Activated CD4-positive, alpha-beta T cell treated with anti-CD3 and anti-CD28 coated beads, Interleukin-2, amount 10 ng/mL, durations not matched to agents 24 days and 14 days (primary cell): ENCODE measurements around the gene TWF2. TPM values are rescaled to one million over a fixed set of nuclear protein-coding genes. Genes with fewer than 3 reads are reported as not detected.
A peak's percentile ranks its signal among the peaks of the same experiment; 100 is the strongest.
"Not testable (repeated sequence)": the region's sequence is repeated elsewhere in the genome, so short reads cannot be mapped to it uniquely, and the experiment has no call there.

ENCODE experiments used
- DNase-seq: peaks from one replicate; pipeline ENCODE4 v3.0.0; 2022
- H3K27ac Mint-ChIP-seq: one replicate; pipeline ENCODE4 v1.8.0; 2022; ENCODE audit warnings: mild to moderate bottlenecking, mixed read lengths
- H3K27me3 Mint-ChIP-seq: one replicate; pipeline ENCODE4 v1.8.0; 2022; ENCODE audit warnings: mixed read lengths
- H3K36me3 Mint-ChIP-seq: one replicate; pipeline ENCODE4 v1.8.0; 2022; ENCODE audit warnings: low read depth, mild to moderate bottlenecking, mixed read lengths
- H3K4me1 Mint-ChIP-seq: one replicate; pipeline ENCODE4 v1.8.0; 2021; ENCODE audit warnings: mixed read lengths
- H3K4me3 Mint-ChIP-seq: one replicate; pipeline ENCODE4 v1.8.0; 2022; ENCODE audit warnings: mild to moderate bottlenecking, moderate library complexity, mixed read lengths
- H3K9me3 Mint-ChIP-seq: one replicate; pipeline ENCODE4 v1.8.0; 2021; ENCODE audit warnings: mixed read lengths
- intact Hi-C: fragments of 100-400 bp; cut with micrococcal nuclease; formaldehyde crosslinking; loops from one replicate; pipeline ENCODE4 v1.15.1; 2023
- total RNA-seq: library from RNA; stranded (reverse); gene quantifications from 2 replicates; pipeline ENCODE4 v1.2.3, GENCODE V29; 2022

The TWF2 gene
- total RNA-seq, 1 donor from 2014 or later = 80.3 TPM

DNA sequence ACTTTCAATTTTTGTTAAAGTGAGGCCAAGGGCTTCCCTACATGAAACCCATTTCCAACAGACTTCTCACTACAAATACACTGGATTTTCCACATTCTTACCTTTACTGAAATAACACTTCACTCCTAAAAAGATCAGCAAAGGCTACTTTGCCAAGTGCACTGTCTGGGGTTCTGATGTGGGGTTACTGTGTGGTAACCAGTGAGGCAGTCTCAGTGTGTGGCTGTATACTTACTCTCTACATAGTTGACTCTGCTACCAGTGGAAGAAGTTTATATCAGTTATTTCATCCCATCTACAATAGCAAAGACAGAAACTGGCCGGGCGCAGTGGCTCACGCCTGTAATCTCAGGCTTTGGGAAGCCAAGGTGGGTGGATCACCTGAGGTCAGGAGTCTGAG lies 33.9 kb upstream of the TWF2 start:
- intact Hi-C loops = loop anchor here (10.0 kb wide), 3 partner anchors 62 to 412 kb away; partner anchors contain the start of genes ACY1, GNL3 and PBRM1
- H3K4me3 Mint-ChIP-seq = peak overlapping the region; percentile 96
- peaks cover 82% of the 10 kb centered on the region for H3K36me3 Mint-ChIP-seq
- H3K9me3 Mint-ChIP-seq = no peaks in the 10 kb centered on the region
- H3K27me3 Mint-ChIP-seq = no peaks in the 10 kb centered on the region
- peak overlapping the region; percentile 77 for H3K27ac Mint-ChIP-seq
- no peak for DNase-seq
- H3K4me1 Mint-ChIP-seq = peaks cover 76% of the 10 kb centered on the region

- Mint-ChIP-seq H3K36me3 (peaks cover 83% of the 10 kb centered on the region), H3K4me1 (peaks cover 78% of the 10 kb centered on the region), H3K27ac (peak overlapping the region; percentile 80), H3K4me3 (peak overlapping the region; percentile 71)
- H3K27me3 Mint-ChIP-seq, H3K9me3 Mint-ChIP-seq, DNase-seq: not testable (repeated sequence)
- intact Hi-C loops = loop anchor here (10.0 kb wide), 3 partner anchors 63 to 413 kb away; partner anchors contain the start of genes ACY1, GNL3 and PBRM1
Measured at GRCh38 chr3:52272172-52272571, 33.2 kb upstream of the TWF2 start.

- DNase-seq = no peak
- H3K27me3 Mint-ChIP-seq = no peaks in the 10 kb centered on the region
- peak overlapping the region; percentile 71 for H3K4me3 Mint-ChIP-seq
- H3K27ac Mint-ChIP-seq = peak overlapping the region; percentile 80
- H3K9me3 Mint-ChIP-seq = no peaks in the 10 kb centered on the region
- peaks cover 81% of the 10 kb centered on the region for H3K36me3 Mint-ChIP-seq
- H3K4me1 Mint-ChIP-seq = peaks cover 74% of the 10 kb centered on the region
- intact Hi-C loops = loop anchor here (10.0 kb wide), 3 partner anchors 64 to 414 kb away; partner anchors contain the start of genes ACY1, GNL3 and PBRM1
Measured at GRCh38 chr3:52270252-52270754, 31.3 kb upstream of the TWF2 start.

DNA sequence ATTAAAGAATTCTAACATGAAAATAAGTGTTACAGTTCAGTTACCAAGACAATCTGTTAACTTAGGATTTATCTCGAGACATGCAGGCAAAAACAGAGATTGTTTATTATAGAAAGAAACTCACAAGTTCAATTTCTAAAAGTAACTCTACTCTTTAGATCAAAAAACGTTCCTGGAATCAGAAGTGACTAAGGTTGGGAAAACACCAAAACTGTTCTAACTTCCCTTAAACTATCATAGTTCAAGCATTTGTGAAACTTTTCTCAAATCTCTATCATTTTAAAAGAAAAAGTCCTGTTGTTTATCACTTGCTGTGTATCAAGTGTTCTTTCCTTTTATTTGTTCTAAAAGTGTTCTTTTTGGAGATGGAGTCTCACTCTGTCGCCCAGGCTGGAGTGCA lies 30.8 kb upstream of the TWF2 start:
- H3K4me3 Mint-ChIP-seq = peak overlapping the region; percentile 71
- no peaks in the 10 kb centered on the region for H3K9me3 Mint-ChIP-seq
- peaks cover 84% of the 10 kb centered on the region for H3K36me3 Mint-ChIP-seq

DNA sequence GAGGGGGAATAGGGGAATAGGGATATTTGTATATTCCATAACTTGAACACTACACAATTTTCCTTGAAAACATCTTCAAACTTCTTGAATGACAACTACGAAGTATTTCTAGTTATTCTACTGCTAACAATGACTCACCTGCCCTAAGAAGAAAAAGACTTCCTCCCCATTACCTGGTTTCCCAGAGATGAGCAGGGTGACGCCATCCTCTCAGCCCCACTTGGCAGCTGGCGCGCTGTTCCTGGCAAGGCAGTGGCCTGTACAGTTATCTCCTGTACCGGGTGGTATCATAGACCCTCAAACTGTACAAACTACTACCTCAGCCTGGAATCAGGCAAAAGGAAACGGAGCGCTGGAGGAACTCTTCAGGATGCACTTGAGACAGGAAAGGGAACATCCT lies 29.1 kb upstream of the TWF2 start:
- intact Hi-C loops = no loop called here

More for the DNA sequence above, 30.8 kb upstream of the TWF2 start:
- H3K27me3 Mint-ChIP-seq = no peaks in the 10 kb centered on the region
- no peak for DNase-seq
- peak overlapping the region; percentile 80 for H3K27ac Mint-ChIP-seq
- H3K4me1 Mint-ChIP-seq = peaks cover 74% of the 10 kb centered on the region
- intact Hi-C loops = loop anchor here (10.0 kb wide), 3 partner anchors 65 to 415 kb away; partner anchors contain the start of genes ACY1, GNL3 and PBRM1

GRCh38 chr3:52265387-52265786 lies 26.4 kb upstream of the TWF2 start:
- H3K4me3 Mint-ChIP-seq = no peak overlapping the region
- H3K4me1 Mint-ChIP-seq = peaks cover 69% of the 10 kb centered on the region
- intact Hi-C loops = no loop called here
- no peaks in the 10 kb centered on the region for H3K9me3 Mint-ChIP-seq
- DNase-seq = no peak
- no peaks in the 10 kb centered on the region for H3K27me3 Mint-ChIP-seq
- no peak overlapping the region for H3K27ac Mint-ChIP-seq
- H3K36me3 Mint-ChIP-seq = peaks cover 88% of the 10 kb centered on the region

More for the DNA sequence above, 29.1 kb upstream of the TWF2 start:
- no peaks in the 10 kb centered on the region for H3K9me3 Mint-ChIP-seq
- peak overlapping the region; percentile 86 for H3K27ac Mint-ChIP-seq
- peaks cover 72% of the 10 kb centered on the region for H3K4me1 Mint-ChIP-seq
- H3K4me3 Mint-ChIP-seq = peak overlapping the region; percentile 71
- H3K27me3 Mint-ChIP-seq = no peaks in the 10 kb centered on the region
- peak; percentile 75 for DNase-seq
- peaks cover 84% of the 10 kb centered on the region for H3K36me3 Mint-ChIP-seq

DNA sequence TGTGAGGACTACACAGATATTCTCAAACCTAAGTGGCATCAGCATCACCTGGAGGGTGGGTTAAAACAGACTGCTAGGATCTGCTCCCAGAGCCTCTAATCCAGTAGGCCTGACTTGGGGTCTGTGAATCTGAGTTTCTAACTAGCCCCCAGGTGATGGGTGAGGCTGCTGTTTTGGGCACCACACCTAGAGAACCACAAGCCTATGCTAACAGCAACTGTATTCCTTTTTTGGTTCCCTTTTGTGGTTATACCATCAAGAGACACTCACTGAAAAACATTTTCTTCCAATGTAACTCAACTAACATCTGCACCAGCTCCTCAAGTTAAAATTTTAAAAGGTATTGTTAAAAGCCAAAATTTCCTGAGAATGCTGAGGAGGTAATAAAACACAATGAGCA lies 23.5 kb upstream of the TWF2 start:
- Mint-ChIP-seq H3K4me3 (peak overlapping the region; percentile 34), H3K9me3 (no peaks in the 10 kb centered on the region), H3K27ac (peak overlapping the region; percentile 65), H3K4me1 (peaks cover 64% of the 10 kb centered on the region), H3K27me3 (no peaks in the 10 kb centered on the region), H3K36me3 (peaks cover 93% of the 10 kb centered on the region)
- no peak for DNase-seq
- intact Hi-C loops = no loop called here

DNA sequence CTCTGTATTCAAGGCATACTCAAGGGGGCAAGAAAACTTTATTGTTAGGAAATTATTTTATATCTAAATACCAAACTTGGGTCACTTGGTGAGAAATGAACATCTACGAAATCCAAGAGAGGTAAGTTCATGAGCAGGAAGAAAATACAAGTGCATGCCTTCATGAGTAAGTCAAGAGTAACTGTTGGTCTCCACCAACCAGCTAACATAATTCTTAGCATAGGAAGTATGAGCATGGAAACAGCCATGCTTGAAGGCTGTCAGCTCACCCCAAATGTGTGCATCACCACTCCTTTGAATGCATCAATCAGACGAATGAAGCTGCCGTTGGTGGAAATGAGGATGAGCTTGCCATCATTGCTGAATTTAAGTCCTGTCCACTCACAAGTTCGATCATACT lies 20.5 kb upstream of the TWF2 start:
- intact Hi-C loops = loop anchor here (10.0 kb wide), 1 partner anchor 1655 kb away; no protein-coding TSS in a partner anchor
- no peaks in the 10 kb centered on the region for H3K27me3 Mint-ChIP-seq
- H3K27ac Mint-ChIP-seq = no peak overlapping the region
- DNase-seq = no peak
- H3K9me3 Mint-ChIP-seq = no peaks in the 10 kb centered on the region
- peaks cover 75% of the 10 kb centered on the region for H3K4me1 Mint-ChIP-seq
- no peak overlapping the region for H3K4me3 Mint-ChIP-seq
- peaks cover 99% of the 10 kb centered on the region for H3K36me3 Mint-ChIP-seq

DNA sequence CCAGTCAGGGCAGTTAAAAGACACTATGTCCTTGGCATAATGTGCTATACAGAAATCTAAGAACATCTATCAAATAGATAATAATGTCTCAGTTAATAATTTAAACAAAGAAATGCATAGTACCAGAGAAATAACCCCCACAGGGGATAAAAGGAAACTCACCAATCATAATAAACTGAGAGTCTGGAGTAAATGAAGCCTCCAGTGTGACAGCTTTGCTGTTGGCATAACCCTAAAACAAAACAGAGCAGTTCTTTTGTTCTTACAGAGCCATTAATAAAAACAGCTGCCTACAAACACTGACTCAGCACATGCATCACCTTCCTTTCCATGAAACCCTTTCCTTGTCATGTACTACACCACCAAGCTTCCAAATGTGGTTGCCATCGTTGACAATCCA lies 20.1 kb upstream of the TWF2 start:
- peaks cover 98% of the 10 kb centered on the region for H3K36me3 Mint-ChIP-seq
- intact Hi-C loops = loop anchor here (10.0 kb wide), 1 partner anchor 1654 kb away; no protein-coding TSS in a partner anchor
- peak overlapping the region; percentile 40 for H3K27ac Mint-ChIP-seq
- H3K9me3 Mint-ChIP-seq = no peaks in the 10 kb centered on the region
- peaks cover 74% of the 10 kb centered on the region for H3K4me1 Mint-ChIP-seq
- no peak overlapping the region for H3K4me3 Mint-ChIP-seq
- no peak for DNase-seq
- H3K27me3 Mint-ChIP-seq = no peaks in the 10 kb centered on the region

GRCh38 chr3:52257911-52258310 lies 19.0 kb upstream of the TWF2 start:
- H3K27ac Mint-ChIP-seq = peak overlapping the region; percentile 45
- intact Hi-C loops = loop anchor here (10.0 kb wide), 1 partner anchor 1653 kb away; no protein-coding TSS in a partner anchor
- no peak overlapping the region for H3K4me3 Mint-ChIP-seq

GRCh38 chr3:52256622-52257021 lies 17.7 kb upstream of the TWF2 start:
- peaks cover 94% of the 10 kb centered on the region for H3K36me3 Mint-ChIP-seq

More at GRCh38 chr3:52257911-52258310, 19.0 kb upstream of the TWF2 start:
- Mint-ChIP-seq H3K4me1 (peaks cover 76% of the 10 kb centered on the region), H3K27me3 (peaks cover 2% of the 10 kb centered on the region), H3K9me3 (peaks cover 5% of the 10 kb centered on the region), H3K36me3 (peaks cover 95% of the 10 kb centered on the region)
- DNase-seq = no peak

GRCh38 chr3:52256159-52256558 lies 17.2 kb upstream of the TWF2 start:
- Mint-ChIP-seq H3K27ac (peak overlapping the region; percentile 34), H3K4me1 (peaks cover 71% of the 10 kb centered on the region), H3K36me3 (peaks cover 89% of the 10 kb centered on the region), H3K9me3 (peaks cover 5% of the 10 kb centered on the region), H3K27me3 (peaks cover 2% of the 10 kb centered on the region), H3K4me3 (no peak overlapping the region)
- intact Hi-C loops = loop anchor here (10.0 kb wide), 1 partner anchor 1651 kb away; no protein-coding TSS in a partner anchor
- DNase-seq = no peak

More at GRCh38 chr3:52256622-52257021, 17.7 kb upstream of the TWF2 start:
- intact Hi-C loops = loop anchor here (10.0 kb wide), 1 partner anchor 1652 kb away; no protein-coding TSS in a partner anchor
- no peak for DNase-seq
- no peak overlapping the region for H3K4me3 Mint-ChIP-seq
- peak overlapping the region; percentile 81 for H3K27ac Mint-ChIP-seq
- H3K4me1 Mint-ChIP-seq = peaks cover 74% of the 10 kb centered on the region
- H3K9me3 Mint-ChIP-seq = peaks cover 5% of the 10 kb centered on the region
- peaks cover 2% of the 10 kb centered on the region for H3K27me3 Mint-ChIP-seq

- H3K27me3 Mint-ChIP-seq = peaks cover 2% of the 10 kb centered on the region
- H3K9me3 Mint-ChIP-seq = peaks cover 5% of the 10 kb centered on the region
- H3K36me3 Mint-ChIP-seq = peaks cover 86% of the 10 kb centered on the region
- peak overlapping the region; percentile 29 for H3K4me3 Mint-ChIP-seq
- intact Hi-C loops = loop anchor here (10.0 kb wide), 1 partner anchor 1650 kb away; no protein-coding TSS in a partner anchor
- H3K4me1 Mint-ChIP-seq = peaks cover 74% of the 10 kb centered on the region
- H3K27ac Mint-ChIP-seq = peak overlapping the region; percentile 56
- no peak for DNase-seq
Measured at GRCh38 chr3:52254608-52255007, 15.7 kb upstream of the TWF2 start.
